DMS 273 treated with DMSO at 0.1 percent for 48 hours (cell line): ENCODE results near the gene NPR3.

Experiments used
- DNase-seq: peaks from one replicate; lab custom pipeline; 2025; lab: John Stamatoyannopoulos, UW

NPR3 gene

GRCh38 chr5:32810804-32811203, 99.7 kb downstream of the NPR3 start:
- DNase-seq, result no peak

DNA sequence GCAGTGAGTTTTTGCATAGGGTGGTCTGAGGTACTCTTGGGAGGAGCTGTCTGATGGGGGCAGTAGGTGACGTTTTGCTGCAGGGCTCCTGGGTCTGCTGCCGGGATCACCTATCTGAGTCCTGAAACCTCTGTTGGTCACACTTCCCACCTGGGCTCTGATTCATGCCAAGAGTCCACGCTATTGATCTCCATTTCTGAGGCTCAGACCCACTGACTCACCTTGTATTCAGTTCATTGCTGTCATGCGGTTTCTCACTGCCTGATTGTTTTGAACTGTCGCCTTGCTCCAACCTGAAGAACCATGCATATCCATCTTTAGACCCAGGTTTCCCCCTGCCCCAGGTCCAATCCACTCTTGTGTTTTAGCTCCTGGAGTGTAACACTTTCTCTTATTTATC, 101.3 kb downstream of the NPR3 start:
- no peak for DNase-seq

GRCh38 chr5:32814141-32814540, 103.0 kb downstream of the NPR3 start:
- no peak for DNase-seq

DNA sequence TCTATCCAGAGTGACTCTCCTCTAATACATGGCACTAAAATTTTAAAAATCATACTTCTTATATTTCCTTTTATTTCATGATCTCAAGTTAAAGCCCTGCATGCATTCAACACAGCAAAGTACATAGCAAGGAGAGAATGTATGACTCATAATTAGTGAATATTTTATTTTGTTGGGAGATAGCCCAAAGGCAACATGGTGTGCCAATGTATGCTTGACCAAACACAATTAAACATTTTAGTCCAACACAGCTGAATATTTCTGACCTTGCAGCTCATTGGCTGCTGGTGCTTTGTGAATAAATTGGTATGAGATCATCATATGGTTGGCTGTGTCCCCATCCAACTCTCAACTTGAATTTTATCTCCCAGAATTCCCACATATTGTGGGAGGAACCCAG, 103.5 kb downstream of the NPR3 start:
- DNase-seq, result no peak

DNA sequence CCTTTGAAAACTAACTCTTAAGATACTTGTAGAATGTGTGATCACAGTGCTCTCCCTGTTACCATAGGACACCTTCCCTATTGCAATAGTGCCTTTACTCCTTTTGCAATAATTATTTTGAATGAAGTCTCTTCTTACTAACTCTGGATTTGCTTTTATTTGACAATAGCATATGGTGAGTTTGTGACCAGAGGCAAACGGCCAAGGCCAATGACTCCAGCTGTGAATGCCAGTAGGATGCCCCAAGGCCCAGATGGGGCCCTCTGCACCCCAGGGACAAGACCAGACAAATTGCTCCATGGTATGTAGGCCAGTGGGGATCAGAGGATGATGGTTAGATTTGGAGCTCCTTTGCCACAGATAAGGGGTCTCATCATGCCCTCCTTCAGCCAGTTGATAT, 116.9 kb downstream of the NPR3 start:
- no peak for DNase-seq

GRCh38 chr5:32828492-32828891, 117.4 kb downstream of the NPR3 start:
- DNase-seq, result no peak

- no peak for DNase-seq
Observed at GRCh38 chr5:32831624-32832023, 120.5 kb downstream of the NPR3 start.

DNA sequence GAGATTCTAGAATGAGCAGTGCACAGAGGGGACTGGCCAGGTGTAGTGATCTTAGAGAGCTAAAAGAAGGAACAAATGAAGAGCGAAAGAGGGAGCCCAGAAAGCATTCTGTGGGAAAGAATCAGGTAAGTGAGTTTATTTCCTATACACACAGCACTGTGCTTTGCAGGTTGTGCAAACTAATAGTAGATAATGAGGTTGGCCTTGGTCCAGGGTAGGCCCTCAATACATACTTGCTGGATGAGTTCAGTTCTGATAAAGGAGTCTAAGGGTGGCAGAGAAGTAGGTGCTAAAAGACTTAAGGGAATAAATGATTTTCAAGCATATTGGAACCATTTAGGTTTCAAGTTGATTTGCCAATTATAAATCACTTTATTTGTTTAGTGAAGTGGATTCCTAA, 122.0 kb downstream of the NPR3 start:
- DNase-seq, result no peak

DNA sequence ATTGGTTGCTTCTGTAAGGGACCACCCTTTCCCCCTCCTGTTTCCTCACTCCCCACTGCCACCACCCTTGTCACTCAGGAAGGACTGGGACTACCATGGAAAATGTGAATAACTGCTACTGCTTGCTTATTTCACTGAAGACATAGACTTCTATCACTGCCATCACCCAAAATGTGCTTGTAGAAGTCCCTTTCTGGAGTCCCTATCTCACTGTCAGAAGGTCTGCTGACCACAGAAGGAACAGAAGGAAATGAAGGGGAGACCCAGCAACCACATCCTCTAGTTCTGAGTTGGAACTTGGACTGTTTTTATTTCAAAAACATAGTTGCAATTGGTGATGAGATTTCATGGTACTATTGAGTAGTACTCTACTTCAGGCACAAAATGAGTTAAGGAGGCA, 122.5 kb downstream of the NPR3 start:
- DNase-seq, result no peak

GRCh38 chr5:32834251-32834650, 123.1 kb downstream of the NPR3 start:
- DNase-seq, result no peak

DNA sequence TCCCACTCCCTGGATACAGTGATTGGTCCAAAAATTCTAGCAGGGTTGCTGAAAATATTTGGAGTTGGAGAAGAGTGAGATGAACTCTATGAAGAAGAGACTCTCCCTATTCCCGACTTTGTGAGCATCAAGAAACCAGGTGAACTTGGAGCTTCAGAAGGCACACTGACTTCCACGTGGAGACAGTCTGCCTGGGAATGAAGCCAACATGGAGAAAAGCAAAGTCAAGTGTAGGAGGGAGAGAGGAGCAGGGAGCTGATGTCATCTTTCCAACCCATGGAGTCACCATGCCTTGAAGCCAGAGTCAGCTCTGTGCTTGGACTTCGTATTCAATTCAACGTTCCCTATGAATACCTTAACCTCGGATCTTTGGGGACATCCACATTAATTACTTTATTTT, 125.1 kb downstream of the NPR3 start:
- DNase-seq, result no peak

DNA sequence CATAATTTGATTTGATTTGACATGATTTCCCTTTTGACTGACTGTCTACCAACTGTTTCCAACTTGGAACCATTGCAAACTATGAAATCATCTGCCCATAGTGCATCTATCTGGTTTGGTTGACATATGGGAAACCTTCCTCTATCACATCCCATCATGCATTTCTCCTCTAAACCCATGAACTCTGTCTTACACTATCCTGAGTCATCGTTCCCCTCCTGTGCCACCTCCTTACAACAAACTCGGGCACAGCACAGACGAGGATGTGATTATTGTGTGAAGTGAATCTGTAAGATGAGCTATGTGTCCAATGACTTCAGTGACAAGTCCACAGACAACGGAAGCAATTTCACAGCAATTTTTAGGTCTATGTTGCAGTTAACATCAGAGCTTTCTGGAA, 126.1 kb downstream of the NPR3 start:
- no peak for DNase-seq

DNA sequence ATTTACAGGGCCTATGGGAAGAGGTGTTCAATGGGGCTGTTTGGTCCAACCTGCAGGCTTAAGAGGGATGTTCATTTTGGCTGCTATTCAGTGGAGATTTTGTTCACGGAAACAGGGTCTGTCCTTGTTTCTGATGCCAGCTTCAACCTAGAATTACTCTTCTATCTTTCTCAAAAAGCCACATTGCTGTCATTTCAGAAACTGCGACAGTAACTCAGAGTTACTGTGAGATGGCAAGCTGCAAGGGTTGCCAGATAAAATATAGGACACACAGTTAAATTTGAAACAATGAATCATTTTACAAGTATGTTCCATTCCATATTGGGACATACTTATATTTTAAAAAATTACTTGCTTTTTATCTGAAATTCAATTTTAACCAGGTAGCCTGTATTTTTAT, 128.0 kb downstream of the NPR3 start:
- DNase-seq, result no peak

GRCh38 chr5:32840606-32841005, 129.5 kb downstream of the NPR3 start:
- no peak for DNase-seq
